GM21723 (cell line): ENCODE data around the gene EXOC2.
A peak's percentile ranks its signal among the peaks of the same experiment; 100 is the strongest.

Experiments
- ATAC-seq: cut with Tn5 transposase; IDR thresholded peaks from one replicate; pipeline ENCODE4 v1.9.1; 2021; ENCODE audit warnings: mild to moderate bottlenecking, moderate library complexity; ENCODE audit not compliant: unreplicated experiment

The EXOC2 gene

GRCh38 chr6:474453-475185 lies 218.3 kb downstream of the EXOC2 start:
- peak; percentile 86 for ATAC-seq

GRCh38 chr6:473768-474452 lies 219.0 kb downstream of the EXOC2 start:
- ATAC-seq: no peak

GRCh38 chr6:473356-473755 lies 219.6 kb downstream of the EXOC2 start:
- no peak for ATAC-seq

- ATAC-seq: no peak
These were observed 222.0 kb downstream of the EXOC2 start for GRCh38 chr6:470901-471448.

- ATAC-seq: no peak
These were observed 222.7 kb downstream of the EXOC2 start for GRCh38 chr6:470051-470900.

GRCh38 chr6:467671-468082 lies 225.3 kb downstream of the EXOC2 start:
- no peak for ATAC-seq

- no peak for ATAC-seq
These were observed 225.8 kb downstream of the EXOC2 start for GRCh38 chr6:467111-467510.

- no peak for ATAC-seq
These were observed 226.4 kb downstream of the EXOC2 start for GRCh38 chr6:466564-466963.

GRCh38 chr6:465531-466348 lies 227.2 kb downstream of the EXOC2 start:
- no peak for ATAC-seq

GRCh38 chr6:456887-457286 lies 236.1 kb downstream of the EXOC2 start:
- ATAC-seq: no peak

GRCh38 chr6:456358-456867 lies 236.5 kb downstream of the EXOC2 start:
- no peak for ATAC-seq

GRCh38 chr6:455835-456234 lies 237.1 kb downstream of the EXOC2 start:
- no peak for ATAC-seq

- ATAC-seq: no peak
These were observed 237.8 kb downstream of the EXOC2 start for GRCh38 chr6:455006-455585.

GRCh38 chr6:454148-454991 lies 238.6 kb downstream of the EXOC2 start:
- no peak for ATAC-seq

GRCh38 chr6:453152-453551 lies 239.8 kb downstream of the EXOC2 start:
- no peak for ATAC-seq

GRCh38 chr6:452301-453067 lies 240.5 kb downstream of the EXOC2 start:
- ATAC-seq: no peak

GRCh38 chr6:451847-452246 lies 241.1 kb downstream of the EXOC2 start:
- ATAC-seq: no peak

GRCh38 chr6:451336-451735 lies 241.6 kb downstream of the EXOC2 start:
- ATAC-seq: no peak
